ENCODE data around the gene CCDC50. TPM values are rescaled to one million over a fixed set of nuclear protein-coding genes. Genes with fewer than 3 reads are reported as not detected.

Gene CCDC50
- total and polyA plus RNA-seq, 10 of the 15 experiments (the other 5 are each of a cell fraction or from before 2014, with no cell fraction given), result 46.7 to 150 (median 125) TPM

- ChIA-PET RAD21 (ENCODE audit: unreplicated experiment) (interaction anchor here (0.8 to 9.9 kb wide), 13 partner anchors 9 to 114 kb away, joined by 3 to 108 read pairs (median 3); partner anchors contain the start of gene UTS2B), CTCF (interaction anchor here (0.7 to 4.2 kb wide), 8 partner anchors 11 to 114 kb away, joined by 3 to 35 read pairs (median 4); no protein-coding TSS in a partner anchor), POLR2A (interaction anchor here (0.9 to 3.1 kb wide), 8 partner anchors 13 to 113 kb away, joined by 3 to 12 read pairs (median 4); no protein-coding TSS in a partner anchor), SMC1A (ENCODE audit: uncharacterized antibody, unreplicated experiment) (interaction anchor here (0.6 to 11.9 kb wide), 22 partner anchors 9 to 1667 kb away, joined by 3 to 208 read pairs (median 6); no protein-coding TSS in a partner anchor)
- intact Hi-C loops (cut with micrococcal nuclease; ENCODE audit: unreplicated experiment) (no loop called here), in situ Hi-C loops (cut with MboI) (no loop called here)
- Histone ChIP-seq H3K4me1 (ENCODE audit: control insufficient read depth, insufficient read depth, low read length) (peaks cover 26% of the 10 kb centered on the region), H4K20me1 (ENCODE audit: control insufficient read depth, insufficient read depth) (no peaks in the 10 kb centered on the region), H3K79me2 (ENCODE audit: control insufficient read depth, insufficient read depth, low read length) (peaks cover 23% of the 10 kb centered on the region), H3K9ac (ENCODE audit: control insufficient read depth, insufficient read depth, low read length) (no peak overlapping the region), H3K27me3 (replicated peaks in 1 of 2; ENCODE audit: control insufficient read depth in 2 of 2, insufficient read depth in 2 of 2, low read length in 1 of 2) (no peaks in the 10 kb centered on the region), H3K27ac (ENCODE audit: control insufficient read depth, insufficient read depth) (no peak overlapping the region), H3K9me3 (replicated peaks; ENCODE audit: control insufficient read depth, insufficient read depth, low read length) (no peaks in the 10 kb centered on the region), H3K4me2 (ENCODE audit: control insufficient read depth, insufficient read depth) (no peak overlapping the region), H3K36me3 (ENCODE audit: control insufficient read depth in 2 of 2, insufficient read depth in 2 of 2, low read length in 1 of 2) (peaks cover 5 to 14% of the 10 kb centered on the region in 2 experiments; a peak in 3 of 4 replicates), H2AFZ (ENCODE audit: control insufficient read depth, low read depth, low read length) (no peak overlapping the region), H3K4me3 (no peak overlapping the region)
- FAIRE-seq (no peak), DNase-seq (ENCODE audit: low read depth, low spot score) (no peak), ATAC-seq (no peak)
- no TSS peak for BruUV-seq (replicated peaks)
- 94% methylated on average over 6 of the region's 6 CpGs for WGBS (ENCODE audit: insufficient coverage, insufficient replicate concordance, low lambda C conversion rate, missing lambda C conversion rate)
- TF ChIP-seq MYB (IDR thresholded peaks at IDR 0.05; ENCODE audit: borderline replicate concordance, low read depth, low read length), result no peak
- TF ChIP-seq SMC3 (IDR thresholded peaks at IDR 0.05; ENCODE audit: borderline replicate concordance, low read length), result no peak
- no peak for TF ChIP-seq BCLAF1 (IDR thresholded peaks at IDR 0.05)
- TF ChIP-seq PRDM15 (CRISPR knock-in tag; IDR thresholded peaks at IDR 0.05), result no peak
- no peak for TF ChIP-seq ZNF24 (IDR thresholded peaks at IDR 0.05)
- no peak for TF ChIP-seq ZNF622 (IDR thresholded peaks at IDR 0.05)
- no peak for TF ChIP-seq TCF12 (IDR thresholded peaks at IDR 0.05; ENCODE audit: low read depth, low read length)
- no peak for TF ChIP-seq SIN3A (IDR thresholded peaks at IDR 0.05; ENCODE audit: low read depth, low read length)
- TF ChIP-seq KAT2A (conservative IDR thresholded peaks at IDR 0.05; ENCODE audit: control insufficient read depth, low read depth, low read length), result no peak
- TF ChIP-seq RAD51 (IDR thresholded peaks at IDR 0.05), result no peak
Observed at GRCh38 chr3:191357909-191358308, 28.7 kb downstream of the CCDC50 start.

Data from GM12878 (cell line).